CD14-positive monocyte (primary cell): ENCODE measurements around the gene KLHL13. TPM values are rescaled to one million over a fixed set of nuclear protein-coding genes. Genes with fewer than 3 reads are reported as not detected.
"Not testable (repeated sequence)": the region's sequence is repeated elsewhere in the genome, so short reads cannot be mapped to it uniquely, and the experiment has no call there.

Experiments
- DNase-seq, 3 donors: peaks; one replicate each; pipeline ENCODE4 v3.0.0-alpha.2; 2011 to 2022
- H2AFZ ChIP-seq: 2 replicates; pipeline ENCODE4 v1.6.0; 2012; ENCODE audit warnings: mild to moderate bottlenecking, low read depth, low read length, inconsistent platforms; ENCODE audit not compliant: insufficient read depth, poor library complexity, severe bottlenecking
- H3K27ac ChIP-seq, 2 donors: 1 replicate in 1 of 2; 2 replicates in 1 of 2; pipeline ENCODE4 v1.5.1; 2012 to 2013; ENCODE audit warnings: low read length in 2 of 2, control low read depth in 1 of 2, inconsistent platforms in 1 of 2, low read depth in 1 of 2, mild to moderate bottlenecking in 1 of 2
- H3K27me3 ChIP-seq, 2 donors: one replicate each; pipeline versions ENCODE4 v1.6.0 to v1.6.1; 2011 to 2013; ENCODE audit warnings: low read length in 2 of 2; ENCODE audit not compliant: control insufficient read depth in 2 of 2, insufficient read depth in 2 of 2
- H3K36me3 ChIP-seq, 2 donors: replicated peaks in 1 of 2; 1 replicate in 1 of 2; 2 replicates in 1 of 2; pipeline versions ENCODE4 v1.5.1 to v1.6.1; 2012 to 2013; ENCODE audit warnings: low read length in 2 of 2, control low read depth in 1 of 2, inconsistent platforms in 1 of 2, mild to moderate bottlenecking in 1 of 2; ENCODE audit not compliant: insufficient read depth in 2 of 2, control insufficient read depth in 1 of 2
- H3K4me1 ChIP-seq, 2 donors: 1 replicate in 1 of 2; 2 replicates in 1 of 2; pipeline versions ENCODE4 v1.5.1 to v1.6.1; 2012 to 2013; ENCODE audit warnings: low read length in 2 of 2, control low read depth in 1 of 2, inconsistent platforms in 1 of 2, mild to moderate bottlenecking in 1 of 2, moderate library complexity in 1 of 2; ENCODE audit not compliant: insufficient read depth in 2 of 2, control insufficient read depth in 1 of 2
- H3K4me2 ChIP-seq: replicated peaks from 2 replicates; pipeline ENCODE3; 2012; ENCODE audit warnings: low read length, moderate library complexity, mild to moderate bottlenecking; ENCODE audit not compliant: poor library complexity, severe bottlenecking; ENCODE audit errors: extremely low read depth
- H3K4me3 ChIP-seq, 3 experiments: fragments of 200-600 bp in 1 of 3; sonication (generic) in 1 of 3; replicated peaks in 1 of 3; 1 replicate in 2 of 3; 2 replicates in 1 of 3; pipeline ENCODE4 v1.5.1; 2011 to 2013; ENCODE audit warnings: low read length in 3 of 3, mild to moderate bottlenecking in 3 of 3, control low read depth in 2 of 3, low read depth in 2 of 3, inconsistent platforms in 1 of 3, moderate library complexity in 1 of 3
- H3K79me2 ChIP-seq: 2 replicates; pipeline ENCODE4 v1.6.0; 2012; ENCODE audit warnings: mild to moderate bottlenecking, control low read depth, inconsistent platforms, low read length, moderate library complexity; ENCODE audit not compliant: insufficient read depth
- H3K9ac ChIP-seq: 2 replicates; pipeline ENCODE4 v1.6.0; 2017; ENCODE audit warnings: low read length, mild to moderate bottlenecking; ENCODE audit not compliant: insufficient read depth, poor library complexity, severe bottlenecking
- H3K9me3 ChIP-seq, 2 donors: replicated peaks in 1 of 2; 1 replicate in 1 of 2; 2 replicates in 1 of 2; pipeline versions ENCODE4 v1.5.1 to v1.6.1; 2012 to 2013; ENCODE audit warnings: low read length in 2 of 2, control low read depth in 1 of 2; ENCODE audit not compliant: control insufficient read depth in 1 of 2, insufficient read depth in 1 of 2
- H4K20me1 ChIP-seq: 2 replicates; pipeline ENCODE4 v1.6.0; 2012; ENCODE audit warnings: mild to moderate bottlenecking, low read length, control low read depth, moderate library complexity; ENCODE audit not compliant: insufficient read depth
- H3K27ac Mint-ChIP-seq, 7 donors: one replicate each; pipeline ENCODE4 v1.8.0; 2020; ENCODE audit warnings: mild to moderate bottlenecking in 7 of 7, mixed read lengths in 7 of 7, moderate library complexity in 6 of 7, inconsistent platforms in 2 of 7
- H3K27me3 Mint-ChIP-seq, 3 donors: one replicate each; pipeline ENCODE4 v1.8.0; 2021 to 2022; ENCODE audit warnings: low read depth in 3 of 3, mild to moderate bottlenecking in 3 of 3, mixed read lengths in 3 of 3, moderate library complexity in 3 of 3, inconsistent platforms in 1 of 3
- H3K36me3 Mint-ChIP-seq, 2 donors: one replicate each; pipeline ENCODE4 v1.8.0; 2020; ENCODE audit warnings: mixed read lengths in 2 of 2, inconsistent platforms in 1 of 2, mild to moderate bottlenecking in 1 of 2
- H3K4me1 Mint-ChIP-seq: one replicate; pipeline ENCODE4 v1.8.0; 2020; ENCODE audit warnings: mild to moderate bottlenecking, mixed read lengths
- H3K4me3 Mint-ChIP-seq, 2 donors: one replicate each; pipeline ENCODE4 v1.8.0; 2020; ENCODE audit warnings: mild to moderate bottlenecking in 2 of 2, mixed read lengths in 2 of 2, moderate library complexity in 1 of 2
- H3K9me3 Mint-ChIP-seq, 7 donors: one replicate each; pipeline ENCODE4 v1.8.0; 2020 to 2022; ENCODE audit warnings: mixed read lengths in 7 of 7, mild to moderate bottlenecking in 6 of 7, moderate library complexity in 6 of 7, inconsistent platforms in 2 of 7
- CTCF ChIP-seq: fragments of 200-600 bp; IDR thresholded peaks from one replicate; pipeline ENCODE4 v1.8.0; 2022; ENCODE audit warnings: antibody characterized with exemption, mild to moderate bottlenecking
- WGBS: methylation state at CpG from one replicate; pipeline ENCODE4 v1.1.5; 2013; ENCODE audit warnings: missing lambda C conversion rate; ENCODE audit not compliant: insufficient coverage; 5-methylcytosine and 5-hydroxymethylcytosine counted together
- intact Hi-C, 2 donors: fragments of 100-400 bp; cut with micrococcal nuclease; formaldehyde crosslinking; loops; one replicate each; pipeline versions ENCODE4 v1.15.0 to v1.15.1; 2023
- polyA plus RNA-seq, 3 donors: library from polyadenylated mRNA; depleted of rRNA in 1 of 3; unstranded in 2 of 3; stranded (reverse) in 1 of 3; fragments of 300-500 nt in 2 of 3; fragments of >200 nt in 1 of 3; fragmentation: Illumina TruSeq in 2 of 3; gene quantifications; 1 replicate in 2 of 3; 2 replicates in 1 of 3; pipeline ENCODE4 v1.2.3, GENCODE V29; 2012 to 2021

Gene KLHL13
- polyA plus RNA-seq, 3 donors, result 0.05 to 0.41 (median 0.10) TPM

- Histone ChIP-seq H3K4me3 (no peak overlapping the region), H4K20me1 (no peaks in the 10 kb centered on the region), H3K36me3 (no peaks in the 10 kb centered on the region), H3K4me1 (no peaks in the 10 kb centered on the region), H3K27me3 (no peaks in the 10 kb centered on the region), H3K4me2 (no peak overlapping the region), H2AFZ (no peak overlapping the region), H3K9ac (no peak overlapping the region), H3K27ac (no peak overlapping the region), H3K9me3 (no peaks in the 10 kb centered on the region), H3K79me2 (no peaks in the 10 kb centered on the region)
- Mint-ChIP-seq H3K27me3 (no peaks in the 10 kb centered on the region), H3K27ac (no peak overlapping the region), H3K36me3 (no peaks in the 10 kb centered on the region), H3K9me3 (peaks cover 0 to 8% (median 0%) of the 10 kb centered on the region in 7 donors), H3K4me1 (no peaks in the 10 kb centered on the region), H3K4me3 (no peak overlapping the region)
- WGBS, result no CpG with 5 or more reads among the region's 2 CpGs
- intact Hi-C loops, result no loop called here
- TF ChIP-seq CTCF, result no peak
- DNase-seq, result no peak
These were observed 180.5 kb downstream of the KLHL13 start for GRCh38 chrX:117936118-117936517.

- H3K4me1 Mint-ChIP-seq, intact Hi-C loops, H2AFZ ChIP-seq: not testable (repeated sequence)
These were observed 186.5 kb downstream of the KLHL13 start for GRCh38 chrX:117930116-117930515.

More at GRCh38 chrX:117930116-117930515, 186.5 kb downstream of the KLHL13 start:
- not testable (repeated sequence) for H3K36me3 ChIP-seq, H3K4me3 Mint-ChIP-seq, H3K9ac ChIP-seq, H3K4me3 ChIP-seq, DNase-seq, H3K36me3 Mint-ChIP-seq, H3K27me3 Mint-ChIP-seq, H3K27ac ChIP-seq, H3K79me2 ChIP-seq, H3K4me2 ChIP-seq, H3K27ac Mint-ChIP-seq, H3K9me3 ChIP-seq, H4K20me1 ChIP-seq, H3K9me3 Mint-ChIP-seq, H3K27me3 ChIP-seq, H3K4me1 ChIP-seq
